H9 (cell line): ENCODE measurements around the gene CFAP299. TPM values are rescaled to one million over a fixed set of nuclear protein-coding genes. Genes with fewer than 3 reads are reported as not detected.

ENCODE experiments used
- DNase-seq: peaks from one replicate; pipeline ENCODE4 v3.0.0-alpha.2; 2017
- H2AFZ ChIP-seq: one replicate; pipeline ENCODE4 v1.6.1; 2013; ENCODE audit warnings: mild to moderate bottlenecking, low read length, control low read depth, moderate library complexity
- H2AK5ac ChIP-seq: 2 replicates; pipeline ENCODE4 v1.6.1; 2013; ENCODE audit warnings: low read length, control low read depth, mixed read lengths; ENCODE audit not compliant: insufficient read length
- H2BK120ac ChIP-seq: one replicate; pipeline ENCODE4 v1.6.1; 2013; ENCODE audit warnings: low read depth, mild to moderate bottlenecking, low read length, control low read depth, inconsistent platforms; ENCODE audit not compliant: poor library complexity, severe bottlenecking
- H2BK12ac ChIP-seq: 2 replicates; pipeline ENCODE4 v1.6.1; 2013; ENCODE audit warnings: low read length, control low read depth, mixed read lengths, low read depth; ENCODE audit not compliant: insufficient read length
- H2BK15ac ChIP-seq: 2 replicates; pipeline ENCODE4 v1.6.1; 2013; ENCODE audit warnings: low read depth, low read length, control low read depth
- H2BK20ac ChIP-seq: one replicate; pipeline ENCODE4 v1.6.1; 2013; ENCODE audit warnings: low read depth, mild to moderate bottlenecking, low read length, control low read depth, inconsistent platforms; ENCODE audit not compliant: poor library complexity, severe bottlenecking
- H2BK5ac ChIP-seq: 2 replicates; pipeline ENCODE4 v1.6.1; 2013; ENCODE audit warnings: low read length, control low read depth, mixed read lengths; ENCODE audit not compliant: insufficient read length
- H3K14ac ChIP-seq: 2 replicates; pipeline ENCODE4 v1.6.1; 2013; ENCODE audit warnings: low read length, control low read depth; ENCODE audit not compliant: insufficient read depth
- H3K18ac ChIP-seq: 2 replicates; pipeline ENCODE4 v1.6.1; 2013; ENCODE audit warnings: low read depth, mild to moderate bottlenecking, mixed read lengths, low read length, control low read depth; ENCODE audit not compliant: insufficient read length
- H3K23ac ChIP-seq: 2 replicates; pipeline ENCODE4 v1.6.1; 2013; ENCODE audit warnings: low read length, control low read depth, mixed read lengths, low read depth; ENCODE audit not compliant: insufficient read length
- H3K23me2 ChIP-seq: 2 replicates; pipeline ENCODE4 v1.6.1; 2013; ENCODE audit warnings: low read depth, mild to moderate bottlenecking, mixed read lengths, low read length, control low read depth; ENCODE audit not compliant: insufficient read length, poor library complexity, severe bottlenecking
- H3K27ac ChIP-seq: 2 replicates; pipeline ENCODE4 v1.5.1; 2013; ENCODE audit warnings: low read length, control low read depth, mixed read lengths, low read depth; ENCODE audit not compliant: insufficient read length
- H3K27me3 ChIP-seq: 2 replicates; pipeline ENCODE4 v1.6.1; 2013; ENCODE audit warnings: low read length, control low read depth, inconsistent platforms; ENCODE audit not compliant: insufficient read depth
- H3K4ac ChIP-seq: 2 replicates; pipeline ENCODE4 v1.6.1; 2013; ENCODE audit warnings: low read depth, mild to moderate bottlenecking, control low read depth, inconsistent platforms, low read length, moderate library complexity
- H3K4me1 ChIP-seq: 2 replicates; pipeline ENCODE4 v1.6.1; 2013; ENCODE audit warnings: low read length, control low read depth, inconsistent platforms; ENCODE audit not compliant: insufficient read depth
- H3K4me2 ChIP-seq: 2 replicates; pipeline ENCODE4 v1.6.1; 2013; ENCODE audit warnings: low read length, control low read depth, mixed read lengths; ENCODE audit not compliant: insufficient read length, insufficient read depth
- H3K56ac ChIP-seq: 2 replicates; pipeline ENCODE4 v1.6.1; 2013; ENCODE audit warnings: low read depth, mild to moderate bottlenecking, mixed read lengths, low read length, control low read depth; ENCODE audit not compliant: insufficient read length
- H3K79me1 ChIP-seq: 2 replicates; pipeline ENCODE4 v1.6.1; 2013; ENCODE audit warnings: low read depth, mild to moderate bottlenecking, moderate library complexity, low read length, control low read depth, inconsistent platforms; ENCODE audit not compliant: insufficient read depth, poor library complexity, severe bottlenecking
- H3K79me2 ChIP-seq: 2 replicates; pipeline ENCODE4 v1.6.1; 2013; ENCODE audit warnings: low read length, control low read depth, inconsistent platforms; ENCODE audit not compliant: insufficient read depth
- H3K9ac ChIP-seq: 2 replicates; pipeline ENCODE4 v1.6.1; 2013; ENCODE audit warnings: low read length, control low read depth, mixed read lengths; ENCODE audit not compliant: insufficient read length; ENCODE audit errors: extremely low read depth
- H3K9me3 ChIP-seq: one replicate; pipeline ENCODE4 v1.6.1; 2013; ENCODE audit warnings: low read depth, low read length, inconsistent platforms; ENCODE audit not compliant: control insufficient read depth
- H3T11ph ChIP-seq: one replicate; pipeline ENCODE4 v1.6.1; 2013; ENCODE audit warnings: mild to moderate bottlenecking, low read length, control low read depth, inconsistent platforms
- H4K20me1 ChIP-seq: one replicate; pipeline ENCODE4 v1.6.1; 2013; ENCODE audit not compliant: control insufficient read depth, insufficient read length, insufficient read depth
- H4K5ac ChIP-seq: 2 replicates; pipeline ENCODE4 v1.6.1; 2013; ENCODE audit warnings: low read depth, mild to moderate bottlenecking, mixed read lengths, low read length, control low read depth; ENCODE audit not compliant: insufficient read length
- H4K8ac ChIP-seq: replicated peaks from 2 replicates; pipeline ENCODE4 v1.6.1; 2013; ENCODE audit warnings: low read length, control low read depth, mixed read lengths, low read depth; ENCODE audit not compliant: insufficient read length
- H4K91ac ChIP-seq: 2 replicates; pipeline ENCODE4 v1.6.1; 2013; ENCODE audit warnings: low read depth, mild to moderate bottlenecking, moderate library complexity, mixed read lengths, low read length, control low read depth; ENCODE audit not compliant: insufficient read length
- H3K27ac Mint-ChIP-seq, 3 experiments: 2 replicates in 2 of 3; 3 replicates in 1 of 3; pipeline ENCODE4 v1.8.0; 2020 to 2021; ENCODE audit warnings: mixed read lengths in 3 of 3, mild to moderate bottlenecking in 1 of 3, moderate library complexity in 1 of 3
- H3K27me3 Mint-ChIP-seq: 2 replicates; pipeline ENCODE4 v1.8.0; 2021; ENCODE audit warnings: low read depth, mild to moderate bottlenecking, moderate library complexity, mixed read lengths
- H3K36me3 Mint-ChIP-seq, 3 experiments: 2 replicates in 2 of 3; 3 replicates in 1 of 3; pipeline ENCODE4 v1.8.0; 2020 to 2021; ENCODE audit warnings: low read depth in 3 of 3, mixed read lengths in 3 of 3; ENCODE audit not compliant: insufficient read depth in 1 of 3
- H3K4me1 Mint-ChIP-seq, 2 experiments: 2 replicates each; pipeline ENCODE4 v1.8.0; 2020; ENCODE audit warnings: mixed read lengths in 2 of 2
- H3K4me3 Mint-ChIP-seq, 2 experiments: 2 replicates in 1 of 2; 3 replicates in 1 of 2; pipeline ENCODE4 v1.8.0; 2020 to 2021; ENCODE audit warnings: mild to moderate bottlenecking in 2 of 2, mixed read lengths in 2 of 2, moderate library complexity in 1 of 2
- H3K9me3 Mint-ChIP-seq, 2 experiments: 2 replicates in 1 of 2; 3 replicates in 1 of 2; pipeline ENCODE4 v1.8.0; 2020; ENCODE audit warnings: mild to moderate bottlenecking in 2 of 2, mixed read lengths in 2 of 2, moderate library complexity in 1 of 2
- total RNA-seq: library from RNA; stranded (reverse); gene quantifications from 2 replicates; pipeline ENCODE4 v1.2.1, GENCODE V29; 2021
- TF ChIP-seq, protein P1 (sequence below): fragments of 200-600 bp; sonication (generic); conservative IDR thresholded peaks from 3 replicates; pipeline ENCODE4 v1.8.0; 2021; ENCODE audit warnings: antibody characterized with exemption, mild to moderate bottlenecking

CFAP299 gene
- total RNA-seq, 1 experiment from 2014 or later: not detected

DNA sequence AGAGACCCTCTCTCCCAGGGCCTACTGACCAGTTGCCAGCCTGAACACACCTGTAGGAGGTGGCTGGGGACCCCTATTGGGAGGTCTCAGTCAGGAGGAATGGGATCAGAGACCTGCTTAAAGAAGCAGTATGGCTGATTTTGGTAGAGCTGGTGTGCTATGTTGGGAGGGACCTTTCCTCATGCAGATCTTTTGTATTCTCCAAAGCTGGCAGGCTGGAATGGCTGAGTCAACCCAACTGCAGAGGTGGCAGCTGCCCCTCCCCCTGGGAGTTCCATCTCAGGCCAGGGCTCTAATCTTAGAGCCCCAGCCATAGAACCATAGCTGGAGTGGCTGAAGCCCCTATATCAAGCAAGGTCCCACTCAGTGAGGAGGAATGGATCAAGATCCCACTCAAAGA is 415.7 kb downstream of the CFAP299 start:
- H3K4me1 ChIP-seq: no peaks in the 10 kb centered on the region
- Mint-ChIP-seq H3K27ac (no peak overlapping the region), H3K27me3 (peaks cover 48% of the 10 kb centered on the region), H3K9me3 (no peaks in the 10 kb centered on the region; a peak in 1 of 5 replicates), H3K36me3 (no peaks in the 10 kb centered on the region), H3K4me3 (no peak overlapping the region), H3K4me1 (0 out of 4 replicates have a peak, but pooled peaks cover 0 to 4% of the 10 kb centered on the region in 2 experiments)
- no peak overlapping the region for H3K9ac ChIP-seq
- H3K79me2 ChIP-seq: no peaks in the 10 kb centered on the region
- no peak overlapping the region for H3K14ac ChIP-seq
- no peak overlapping the region for H2AFZ ChIP-seq
- H3K27me3 ChIP-seq: no peaks in the 10 kb centered on the region; the same call in 1 of the 2 replicates
- H3T11ph ChIP-seq: no peak overlapping the region
- H4K8ac ChIP-seq: no peak overlapping the region
- H3K23me2 ChIP-seq: no peaks in the 10 kb centered on the region
- H4K20me1 ChIP-seq: no peaks in the 10 kb centered on the region
- no peak overlapping the region for H2BK5ac ChIP-seq
- H2AK5ac ChIP-seq: no peak overlapping the region
- H3K79me1 ChIP-seq: no peaks in the 10 kb centered on the region
- TF ChIP-seq, protein P1, sequence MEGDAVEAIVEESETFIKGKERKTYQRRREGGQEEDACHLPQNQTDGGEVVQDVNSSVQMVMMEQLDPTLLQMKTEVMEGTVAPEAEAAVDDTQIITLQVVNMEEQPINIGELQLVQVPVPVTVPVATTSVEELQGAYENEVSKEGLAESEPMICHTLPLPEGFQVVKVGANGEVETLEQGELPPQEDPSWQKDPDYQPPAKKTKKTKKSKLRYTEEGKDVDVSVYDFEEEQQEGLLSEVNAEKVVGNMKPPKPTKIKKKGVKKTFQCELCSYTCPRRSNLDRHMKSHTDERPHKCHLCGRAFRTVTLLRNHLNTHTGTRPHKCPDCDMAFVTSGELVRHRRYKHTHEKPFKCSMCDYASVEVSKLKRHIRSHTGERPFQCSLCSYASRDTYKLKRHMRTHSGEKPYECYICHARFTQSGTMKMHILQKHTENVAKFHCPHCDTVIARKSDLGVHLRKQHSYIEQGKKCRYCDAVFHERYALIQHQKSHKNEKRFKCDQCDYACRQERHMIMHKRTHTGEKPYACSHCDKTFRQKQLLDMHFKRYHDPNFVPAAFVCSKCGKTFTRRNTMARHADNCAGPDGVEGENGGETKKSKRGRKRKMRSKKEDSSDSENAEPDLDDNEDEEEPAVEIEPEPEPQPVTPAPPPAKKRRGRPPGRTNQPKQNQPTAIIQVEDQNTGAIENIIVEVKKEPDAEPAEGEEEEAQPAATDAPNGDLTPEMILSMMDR: no peak
- no peaks in the 10 kb centered on the region for H3K9me3 ChIP-seq
- no peak overlapping the region for H2BK12ac ChIP-seq
- H3K4ac ChIP-seq: no peak overlapping the region
- H3K4me2 ChIP-seq: no peak overlapping the region
- no peak overlapping the region for H3K56ac ChIP-seq
- H3K27ac ChIP-seq: no peak overlapping the region
- peak; percentile 38 for DNase-seq
- no peak overlapping the region for H3K23ac ChIP-seq
- no peak overlapping the region for H2BK15ac ChIP-seq
- H3K18ac ChIP-seq: no peak overlapping the region
- no peak overlapping the region for H2BK120ac ChIP-seq
- no peak overlapping the region for H4K5ac ChIP-seq
- no peak overlapping the region for H4K91ac ChIP-seq
- no peak overlapping the region for H2BK20ac ChIP-seq
